Activated T-cell treated with anti-CD3 and anti-CD28 coated beads for 24 hours (primary cell): ENCODE results near the gene RNPEPL1.

ENCODE experiments used
- DNase-seq: peaks from one replicate; pipeline ENCODE4 v3.0.0-alpha.2; 2020; ENCODE audit warnings: low read depth

Gene RNPEPL1

GRCh38 chr2:240576436-240577205 is 8.3 kb downstream of the RNPEPL1 start:
- DNase-seq: no peak

GRCh38 chr2:240577281-240578109 is 9.2 kb downstream of the RNPEPL1 start:
- no peak for DNase-seq

- no peak for DNase-seq
These were observed 9.8 kb downstream of the RNPEPL1 start for GRCh38 chr2:240578110-240578450.

GRCh38 chr2:240578488-240578887 is 10.2 kb downstream of the RNPEPL1 start:
- DNase-seq: no peak

GRCh38 chr2:240579071-240579762 is 10.9 kb downstream of the RNPEPL1 start:
- no peak for DNase-seq

- DNase-seq: peak; percentile 64
These were observed 11.7 kb downstream of the RNPEPL1 start for GRCh38 chr2:240579771-240580614.

GRCh38 chr2:240581811-240582210 is 13.5 kb downstream of the RNPEPL1 start:
- DNase-seq: no peak

- DNase-seq: no peak
These were observed 14.5 kb downstream of the RNPEPL1 start for GRCh38 chr2:240582781-240583180.

- no peak for DNase-seq
These were observed 15.5 kb downstream of the RNPEPL1 start for GRCh38 chr2:240583774-240584173.

- DNase-seq: no peak
These were observed 16.3 kb downstream of the RNPEPL1 start for GRCh38 chr2:240584486-240585031.

GRCh38 chr2:240585101-240585500 is 16.8 kb downstream of the RNPEPL1 start:
- DNase-seq: no peak

GRCh38 chr2:240585681-240586197 is 17.5 kb downstream of the RNPEPL1 start:
- no peak for DNase-seq

- DNase-seq: peak; percentile 95
These were observed 18.1 kb downstream of the RNPEPL1 start, which contains the start of gene CAPN10 for GRCh38 chr2:240586198-240586918. TSS of gene CAPN10 (plus strand) at chr2:240586734. CDS start at chr2:240586912, 178 bp downstream.

- no peak for DNase-seq
These were observed 18.9 kb downstream of the RNPEPL1 start for GRCh38 chr2:240586919-240587800.

GRCh38 chr2:240588006-240588655 is 19.8 kb downstream of the RNPEPL1 start:
- DNase-seq: no peak

GRCh38 chr2:240588669-240589068 is 20.4 kb downstream of the RNPEPL1 start:
- no peak for DNase-seq

GRCh38 chr2:240589375-240589774 is 21.1 kb downstream of the RNPEPL1 start:
- DNase-seq: no peak

- DNase-seq: no peak
These were observed 21.7 kb downstream of the RNPEPL1 start for GRCh38 chr2:240589850-240590525.
